ENCODE data around the gene WDR64.

GRCh38 chr1:241617426-241617825, 34.7 kb upstream of the WDR64 start:
- TF ChIP-seq CTCF (IDR thresholded peaks at IDR 0.05; ENCODE audit: poor library complexity) (no peak), EZH2 (IDR thresholded peaks at IDR 0.05; ENCODE audit: borderline replicate concordance) (no peak), EZH2phosphoT487 (IDR thresholded peaks at IDR 0.05; ENCODE audit: low read depth, severe bottlenecking, unreplicated experiment) (no peak)

Measured in hepatocyte (in vitro differentiated cells).